T-helper 2 cell treated with Interferon-gamma antibody and Interleukin-4, amounts not matched to agents 100 ng/mL and 5 ng/mL, for 36 hours (primary cell): Measurements from ENCODE around the gene TRMT2A. TPM values are rescaled to one million over a fixed set of nuclear protein-coding genes. Genes with fewer than 3 reads are reported as not detected.
"Not testable (repeated sequence)": the region's sequence is repeated elsewhere in the genome, so short reads cannot be mapped to it uniquely, and the experiment has no call there.

ENCODE experiments used
- intact Hi-C: fragments of 100-400 bp; cut with micrococcal nuclease; formaldehyde crosslinking; loops from one replicate; pipeline ENCODE4 v1.15.1; 2023
- total RNA-seq: library from RNA; stranded (reverse); gene quantifications from 2 replicates; pipeline ENCODE4 v1.2.3, GENCODE V29; 2022

Gene TRMT2A
- total RNA-seq, 1 donor from 2014 or later, result 91.1 TPM

- intact Hi-C loops, result no loop called here
Measured at GRCh38 chr22:20089226-20089976, 27.6 kb downstream of the TRMT2A start.

- intact Hi-C loops, result no loop called here
Measured at GRCh38 chr22:20088263-20088648, 28.8 kb downstream of the TRMT2A start.

GRCh38 chr22:20087319-20088262, 29.4 kb downstream of the TRMT2A start:
- intact Hi-C loops, result no loop called here

- intact Hi-C loops, result no loop called here
Measured at GRCh38 chr22:20086763-20087162, 30.3 kb downstream of the TRMT2A start.

DNA sequence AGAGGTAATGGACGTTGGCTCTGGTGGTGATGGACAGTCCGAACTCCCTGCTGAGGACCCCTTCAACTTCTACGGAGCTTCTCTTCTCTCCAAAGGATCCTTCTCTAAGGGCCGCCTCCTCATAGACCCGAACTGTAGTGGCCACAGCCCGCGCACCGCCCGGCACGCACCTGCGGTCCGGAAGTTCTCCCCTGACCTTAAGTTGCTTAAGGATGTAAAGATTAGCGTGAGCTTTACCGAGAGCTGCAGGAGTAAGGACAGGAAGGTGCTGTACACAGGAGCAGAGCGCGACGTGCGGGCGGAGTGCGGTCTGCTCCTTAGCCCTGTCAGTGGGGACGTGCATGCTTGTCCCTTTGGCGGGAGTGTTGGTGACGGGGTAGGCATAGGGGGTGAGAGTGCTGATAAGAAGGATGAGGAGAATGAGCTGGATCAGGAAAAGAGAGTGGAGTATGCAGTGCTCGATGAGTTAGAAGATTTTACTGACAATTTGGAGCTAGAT, 30.9 kb downstream of the TRMT2A start:
- intact Hi-C loops, result no loop called here

DNA sequence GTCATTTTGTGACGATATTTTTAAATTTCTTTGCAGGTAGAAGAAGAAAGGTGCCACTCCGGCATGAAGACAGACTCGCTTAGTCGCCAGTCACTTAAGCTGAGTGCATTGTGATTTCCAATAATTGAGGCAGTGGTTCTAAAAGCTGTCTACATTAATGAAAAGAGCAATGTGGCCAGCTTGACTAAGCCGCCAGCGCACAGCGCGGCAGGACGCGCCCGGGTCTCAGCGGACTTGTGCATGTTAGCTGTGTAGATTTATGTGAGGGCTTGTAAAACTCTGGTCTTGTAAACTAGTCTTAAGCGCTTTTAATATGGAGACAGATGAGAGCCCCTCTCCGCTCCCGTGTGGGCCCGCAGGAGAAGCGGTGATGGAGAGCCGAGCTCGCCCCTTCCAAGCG, 31.4 kb downstream of the TRMT2A start:
- intact Hi-C loops, result no loop called here

DNA sequence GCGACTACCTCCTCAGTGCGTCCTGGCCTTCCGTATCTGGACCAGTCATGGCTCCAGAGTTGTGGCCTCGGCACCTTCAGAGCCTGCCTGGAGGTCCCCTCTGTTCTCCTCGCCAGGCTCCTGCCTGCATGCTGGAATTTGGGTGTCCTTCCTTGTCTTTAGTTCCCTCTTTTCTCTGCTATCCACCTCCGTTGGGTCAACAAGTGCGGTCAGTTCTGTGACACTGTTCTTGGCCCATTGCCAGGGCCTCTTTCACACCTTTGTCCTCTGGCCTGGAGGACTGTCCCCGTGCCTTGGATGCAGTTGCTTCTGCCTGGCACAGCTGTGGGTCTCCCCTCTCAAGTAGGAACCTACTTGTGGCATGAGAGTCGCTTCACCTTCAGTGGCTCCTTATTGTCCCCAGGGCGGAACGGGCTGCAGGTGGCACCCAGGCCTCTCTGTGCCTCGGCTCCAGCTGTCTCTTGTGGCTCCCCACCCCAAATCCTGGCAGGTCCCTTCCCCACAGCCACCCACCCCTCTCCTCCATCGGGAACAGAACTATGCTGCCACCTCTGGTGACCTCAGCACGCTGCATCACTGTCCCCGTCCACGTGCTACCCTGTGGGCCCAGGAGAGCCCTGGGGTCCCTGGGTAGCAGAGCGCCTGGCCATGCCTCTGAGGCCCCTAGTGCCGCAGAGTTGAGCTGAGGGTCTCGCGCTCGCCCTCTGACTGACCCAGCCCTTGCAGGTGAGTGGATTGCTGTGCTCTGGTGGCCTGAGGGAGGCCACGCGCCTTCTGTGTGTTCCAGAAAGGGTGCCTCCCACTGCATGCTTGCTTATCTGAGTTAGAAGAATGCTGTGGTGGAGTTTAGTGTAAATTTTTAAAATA, 32.2 kb downstream of the TRMT2A start:
- intact Hi-C loops, result loop anchor here (5.0 kb wide), 1 partner anchor 62 kb away; the partner anchor contains the start of gene TANGO2

- intact Hi-C loops, result loop anchor here (5.0 kb wide), 1 partner anchor 62 kb away; the partner anchor contains the start of gene TANGO2
Measured at GRCh38 chr22:20083891-20084546, 33.0 kb downstream of the TRMT2A start.

- intact Hi-C loops, result loop anchor here (5.0 kb wide), 1 partner anchor 61 kb away; the partner anchor contains the start of gene TANGO2
Measured at GRCh38 chr22:20083157-20083890, 33.7 kb downstream of the TRMT2A start.

DNA sequence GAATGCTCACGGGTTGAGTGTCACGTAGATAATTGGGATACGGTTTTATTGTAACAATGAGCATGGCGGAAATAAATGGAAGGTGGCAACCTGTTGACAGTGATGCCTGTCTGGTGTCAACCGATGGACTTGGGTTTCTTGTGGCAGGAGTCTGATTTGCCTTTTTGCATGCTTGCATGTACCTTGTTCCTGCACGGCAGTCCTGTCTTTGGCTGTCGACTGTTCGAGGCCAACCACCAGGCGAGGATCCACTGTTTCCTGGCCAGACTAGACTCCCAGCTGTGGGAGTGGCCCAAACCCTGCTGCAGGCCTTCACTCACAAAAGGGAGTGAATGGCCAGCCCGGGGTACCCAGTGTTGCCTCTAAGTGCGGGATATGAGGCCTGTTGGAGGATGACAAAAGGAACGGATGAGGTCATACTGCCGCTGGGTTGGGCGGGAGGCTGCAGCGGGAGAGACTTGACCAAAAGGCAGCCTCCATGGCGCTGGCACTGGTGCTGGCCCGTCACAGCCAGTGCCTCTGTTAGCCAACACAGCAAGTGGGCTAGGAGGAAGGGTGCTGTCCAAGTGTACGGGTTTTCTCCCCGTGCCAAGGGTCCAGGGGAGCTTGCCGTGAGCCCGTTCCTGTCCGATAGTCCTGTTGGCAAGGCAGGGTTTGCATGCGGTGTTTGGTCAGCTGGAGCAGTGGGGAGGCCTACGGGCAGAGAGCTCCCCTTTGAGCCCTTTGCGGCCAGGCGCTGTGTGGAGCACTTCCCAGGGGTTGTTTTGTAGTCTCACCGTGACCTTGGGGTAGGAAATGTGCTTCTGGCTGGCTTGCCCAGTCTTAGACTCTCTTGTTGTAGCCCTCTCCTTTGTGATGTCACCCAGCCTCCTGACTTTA, 36.0 kb downstream of the TRMT2A start:
- intact Hi-C loops, result loop anchor here (1.0 to 5.0 kb wide), 2 partner anchors 36 to 59 kb away; partner anchors contain the start of genes TANGO2 and TRMT2A

GRCh38 chr22:20080445-20080775, 36.6 kb downstream of the TRMT2A start:
- intact Hi-C loops, result loop anchor here (1.0 to 5.0 kb wide), 2 partner anchors 37 to 58 kb away; partner anchors contain the start of genes TANGO2 and TRMT2A

- intact Hi-C loops, result loop anchor here (1.0 to 5.0 kb wide), 2 partner anchors 37 to 58 kb away; partner anchors contain the start of genes TANGO2 and TRMT2A
Measured at GRCh38 chr22:20079745-20080444, 37.1 kb downstream of the TRMT2A start, which contains the start of gene DGCR8. Gene DGCR8, plus strand, starts transcription at chr22:20080241. Its CDS starts 5,723 bp downstream, at chr22:20085964.

DNA sequence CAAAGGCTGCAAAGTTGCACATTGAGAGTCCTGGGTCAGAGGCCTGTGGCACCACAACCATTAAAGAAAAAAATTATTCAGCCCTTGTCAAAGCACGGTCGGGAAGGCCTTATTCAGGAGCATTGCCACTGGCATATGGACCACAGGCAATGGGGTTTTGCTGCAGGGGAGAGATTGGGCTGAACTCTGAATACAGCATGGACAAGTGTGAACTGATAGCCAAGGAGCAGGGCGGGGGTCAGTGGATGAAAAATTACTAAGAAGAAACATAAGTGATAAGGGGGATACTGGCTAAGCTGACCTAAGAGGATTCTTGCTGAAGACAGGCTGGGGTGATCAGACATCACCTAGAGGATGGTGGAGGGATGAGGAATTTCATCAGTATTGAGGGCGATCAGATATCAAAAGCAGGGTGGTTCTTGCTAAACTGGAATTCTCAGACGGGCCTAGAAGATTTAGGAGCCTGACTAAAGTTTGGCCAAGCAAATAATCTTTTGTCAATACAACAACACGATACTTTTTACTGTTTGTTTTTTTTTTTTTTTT, 40.3 kb downstream of the TRMT2A start:
- intact Hi-C loops, result no loop called here

GRCh38 chr22:20071524-20071972, 45.5 kb downstream of the TRMT2A start:
- intact Hi-C loops, result no loop called here

GRCh38 chr22:20069331-20070042, 47.5 kb downstream of the TRMT2A start:
- intact Hi-C loops, result no loop called here

DNA sequence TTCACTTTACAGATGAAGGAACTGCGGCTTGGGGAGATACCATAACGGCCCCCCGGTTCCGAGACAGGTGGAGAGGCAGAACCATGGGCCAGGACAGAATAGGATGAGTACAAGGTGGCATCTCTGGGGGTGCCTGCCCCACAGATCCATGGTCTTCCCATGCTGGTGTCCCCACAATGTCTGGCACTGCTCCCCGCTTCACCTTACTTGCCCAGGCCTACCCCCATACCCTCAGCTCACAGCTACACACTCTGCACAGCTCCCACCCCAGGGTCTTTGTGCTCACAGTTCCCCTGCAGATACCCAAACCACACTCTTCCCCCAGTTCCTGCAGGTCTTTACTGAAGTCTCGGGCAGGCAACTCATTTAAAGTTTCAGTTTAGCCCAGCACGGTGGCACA, 48.4 kb downstream of the TRMT2A start:
- intact Hi-C loops, result no loop called here

DNA sequence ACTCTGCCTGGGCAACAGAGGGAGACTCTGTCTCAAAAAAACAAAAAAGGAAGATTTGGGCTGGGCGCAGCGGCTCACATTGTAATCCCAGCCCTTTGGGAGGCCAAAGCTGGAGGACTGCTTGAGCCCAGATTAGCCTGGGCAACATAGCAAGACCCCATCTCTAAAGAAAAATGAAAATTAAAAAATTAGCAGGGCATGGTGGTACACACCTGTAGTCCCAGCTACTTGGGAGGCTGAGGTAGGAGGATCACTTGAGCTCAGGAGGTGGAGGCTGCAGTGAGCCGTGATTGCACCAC, 49.7 kb downstream of the TRMT2A start:
- intact Hi-C loops, result not testable (repeated sequence)
